ENCODE data around the gene PPP4R4. TPM values are rescaled to one million over a fixed set of nuclear protein-coding genes. Genes with fewer than 3 reads are reported as not detected.

The PPP4R4 gene
- polyA plus RNA-seq, 1 donor from 2014 or later = 4.8 TPM

DNA sequence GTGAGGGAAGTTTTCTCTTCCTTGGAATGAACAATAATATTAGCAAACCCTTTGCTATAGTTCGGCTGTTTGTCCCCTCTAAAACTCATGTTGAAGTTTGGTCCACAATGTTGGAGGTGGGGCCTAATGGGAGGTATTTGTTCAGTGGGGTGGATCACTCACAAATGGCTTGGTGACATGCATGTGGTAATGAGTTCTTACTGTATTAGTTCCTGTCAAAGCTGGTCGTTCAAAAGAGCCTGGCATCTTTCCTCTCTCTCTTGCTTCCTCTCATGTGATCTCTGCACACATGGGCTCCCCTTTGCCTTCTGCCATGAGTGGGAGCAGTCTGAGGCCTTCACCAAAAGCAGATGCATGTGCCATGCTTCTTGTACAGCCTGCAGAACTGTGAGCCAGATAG, 13.1 kb upstream of the PPP4R4 start:
- Histone ChIP-seq H3K79me2 (replicated peaks; ENCODE audit: insufficient read depth, low read length) (no peaks in the 10 kb centered on the region), H2AFZ (ENCODE audit: low read depth, low read length) (no peak overlapping the region)

DNA sequence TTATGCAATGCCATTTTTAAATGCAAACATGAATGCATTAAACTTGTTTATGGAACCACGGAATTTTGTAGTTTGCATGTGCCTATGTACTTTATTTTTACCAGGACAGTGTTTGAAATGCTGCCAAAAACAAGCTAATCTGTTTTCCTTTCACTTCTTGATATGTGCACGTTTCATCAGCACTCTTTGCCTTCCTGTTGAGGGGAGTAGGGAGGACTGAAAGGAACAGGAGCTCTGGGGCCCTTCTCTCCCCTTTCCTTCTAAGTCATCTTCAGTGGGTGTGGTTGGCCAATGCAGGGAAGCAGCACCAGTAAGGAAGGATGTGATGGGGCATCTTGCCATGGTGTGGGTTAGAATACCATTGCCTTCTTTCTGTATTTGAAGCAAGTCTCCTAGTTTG, 12.1 kb upstream of the PPP4R4 start:
- Histone ChIP-seq H2AFZ (ENCODE audit: low read depth, low read length) (no peak overlapping the region), H3K36me3 (ENCODE audit: insufficient read depth, low read length) (no peaks in the 10 kb centered on the region), H3K27me3 (ENCODE audit: insufficient read depth, low read depth, low read length) (no peaks in the 10 kb centered on the region), H3K9me3 (ENCODE audit: low read length) (no peaks in the 10 kb centered on the region), H4K20me1 (ENCODE audit: insufficient read depth) (no peaks in the 10 kb centered on the region), H3K4me3 (ENCODE audit: low read length) (no peak overlapping the region), H3K9me2 (ENCODE audit: insufficient read depth, low read length) (no peaks in the 10 kb centered on the region), H3K4me2 (ENCODE audit: low read length) (no peak overlapping the region), H3K27ac (ENCODE audit: low read length) (no peak overlapping the region), H3K79me2 (replicated peaks; ENCODE audit: insufficient read depth, low read length) (no peaks in the 10 kb centered on the region), H3F3A (ENCODE audit: insufficient read depth, low read length, poor library complexity, severe bottlenecking) (peaks cover 5% of the 10 kb centered on the region), H3K9ac (ENCODE audit: low read length) (no peak overlapping the region)
- no peak for TF ChIP-seq EP300 (conservative IDR thresholded peaks at IDR 0.05; ENCODE audit: poor library complexity, severe bottlenecking)
- TF ChIP-seq SMC3 (conservative IDR thresholded peaks at IDR 0.05; ENCODE audit: poor library complexity) = no peak
- no peak for TF ChIP-seq EZH2 (IDR thresholded peaks at IDR 0.05; ENCODE audit: borderline replicate concordance, insufficient read depth, low read length, poor library complexity, severe bottlenecking)
- TF ChIP-seq, protein P1, sequence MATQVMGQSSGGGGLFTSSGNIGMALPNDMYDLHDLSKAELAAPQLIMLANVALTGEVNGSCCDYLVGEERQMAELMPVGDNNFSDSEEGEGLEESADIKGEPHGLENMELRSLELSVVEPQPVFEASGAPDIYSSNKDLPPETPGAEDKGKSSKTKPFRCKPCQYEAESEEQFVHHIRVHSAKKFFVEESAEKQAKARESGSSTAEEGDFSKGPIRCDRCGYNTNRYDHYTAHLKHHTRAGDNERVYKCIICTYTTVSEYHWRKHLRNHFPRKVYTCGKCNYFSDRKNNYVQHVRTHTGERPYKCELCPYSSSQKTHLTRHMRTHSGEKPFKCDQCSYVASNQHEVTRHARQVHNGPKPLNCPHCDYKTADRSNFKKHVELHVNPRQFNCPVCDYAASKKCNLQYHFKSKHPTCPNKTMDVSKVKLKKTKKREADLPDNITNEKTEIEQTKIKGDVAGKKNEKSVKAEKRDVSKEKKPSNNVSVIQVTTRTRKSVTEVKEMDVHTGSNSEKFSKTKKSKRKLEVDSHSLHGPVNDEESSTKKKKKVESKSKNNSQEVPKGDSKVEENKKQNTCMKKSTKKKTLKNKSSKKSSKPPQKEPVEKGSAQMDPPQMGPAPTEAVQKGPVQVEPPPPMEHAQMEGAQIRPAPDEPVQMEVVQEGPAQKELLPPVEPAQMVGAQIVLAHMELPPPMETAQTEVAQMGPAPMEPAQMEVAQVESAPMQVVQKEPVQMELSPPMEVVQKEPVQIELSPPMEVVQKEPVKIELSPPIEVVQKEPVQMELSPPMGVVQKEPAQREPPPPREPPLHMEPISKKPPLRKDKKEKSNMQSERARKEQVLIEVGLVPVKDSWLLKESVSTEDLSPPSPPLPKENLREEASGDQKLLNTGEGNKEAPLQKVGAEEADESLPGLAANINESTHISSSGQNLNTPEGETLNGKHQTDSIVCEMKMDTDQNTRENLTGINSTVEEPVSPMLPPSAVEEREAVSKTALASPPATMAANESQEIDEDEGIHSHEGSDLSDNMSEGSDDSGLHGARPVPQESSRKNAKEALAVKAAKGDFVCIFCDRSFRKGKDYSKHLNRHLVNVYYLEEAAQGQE (IDR thresholded peaks at IDR 0.05; ENCODE audit: borderline replicate concordance) = no peak
- TF ChIP-seq POLR2AphosphoS5 (IDR thresholded peaks at IDR 0.05) = no peak
- TF ChIP-seq MXI1 (conservative IDR thresholded peaks at IDR 0.05; ENCODE audit: poor library complexity, severe bottlenecking) = no peak
- no peak for TF ChIP-seq TAF1 (IDR thresholded peaks at IDR 0.05; ENCODE audit: low read depth)
- TF ChIP-seq RAD21 (conservative IDR thresholded peaks at IDR 0.05) = no peak
- TF ChIP-seq, protein P2, sequence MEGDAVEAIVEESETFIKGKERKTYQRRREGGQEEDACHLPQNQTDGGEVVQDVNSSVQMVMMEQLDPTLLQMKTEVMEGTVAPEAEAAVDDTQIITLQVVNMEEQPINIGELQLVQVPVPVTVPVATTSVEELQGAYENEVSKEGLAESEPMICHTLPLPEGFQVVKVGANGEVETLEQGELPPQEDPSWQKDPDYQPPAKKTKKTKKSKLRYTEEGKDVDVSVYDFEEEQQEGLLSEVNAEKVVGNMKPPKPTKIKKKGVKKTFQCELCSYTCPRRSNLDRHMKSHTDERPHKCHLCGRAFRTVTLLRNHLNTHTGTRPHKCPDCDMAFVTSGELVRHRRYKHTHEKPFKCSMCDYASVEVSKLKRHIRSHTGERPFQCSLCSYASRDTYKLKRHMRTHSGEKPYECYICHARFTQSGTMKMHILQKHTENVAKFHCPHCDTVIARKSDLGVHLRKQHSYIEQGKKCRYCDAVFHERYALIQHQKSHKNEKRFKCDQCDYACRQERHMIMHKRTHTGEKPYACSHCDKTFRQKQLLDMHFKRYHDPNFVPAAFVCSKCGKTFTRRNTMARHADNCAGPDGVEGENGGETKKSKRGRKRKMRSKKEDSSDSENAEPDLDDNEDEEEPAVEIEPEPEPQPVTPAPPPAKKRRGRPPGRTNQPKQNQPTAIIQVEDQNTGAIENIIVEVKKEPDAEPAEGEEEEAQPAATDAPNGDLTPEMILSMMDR (IDR thresholded peaks at IDR 0.05; ENCODE audit: poor library complexity, severe bottlenecking) = no peak

More for the DNA sequence above, 13.1 kb upstream of the PPP4R4 start:
- TF ChIP-seq EP300 (conservative IDR thresholded peaks at IDR 0.05; ENCODE audit: poor library complexity, severe bottlenecking) (no peak), POLR2AphosphoS5 (IDR thresholded peaks at IDR 0.05) (no peak), TAF1 (IDR thresholded peaks at IDR 0.05; ENCODE audit: low read depth) (no peak), MXI1 (conservative IDR thresholded peaks at IDR 0.05; ENCODE audit: poor library complexity, severe bottlenecking) (no peak), EZH2 (IDR thresholded peaks at IDR 0.05; ENCODE audit: borderline replicate concordance, insufficient read depth, low read length, poor library complexity, severe bottlenecking) (no peak), SMC3 (conservative IDR thresholded peaks at IDR 0.05; ENCODE audit: poor library complexity) (no peak), RAD21 (conservative IDR thresholded peaks at IDR 0.05) (no peak)
- TF ChIP-seq, protein P1 (IDR thresholded peaks at IDR 0.05; ENCODE audit: borderline replicate concordance) = no peak
- TF ChIP-seq, protein P2 (IDR thresholded peaks at IDR 0.05; ENCODE audit: poor library complexity, severe bottlenecking) = no peak
- peaks cover 5% of the 10 kb centered on the region for H3F3A ChIP-seq (ENCODE audit: insufficient read depth, low read length, poor library complexity, severe bottlenecking)
- no peaks in the 10 kb centered on the region for H3K9me3 ChIP-seq (ENCODE audit: low read length)
- H3K9me2 ChIP-seq (ENCODE audit: insufficient read depth, low read length) = no peaks in the 10 kb centered on the region
- H4K20me1 ChIP-seq (ENCODE audit: insufficient read depth) = no peaks in the 10 kb centered on the region
- no peaks in the 10 kb centered on the region for H3K36me3 ChIP-seq (ENCODE audit: insufficient read depth, low read length)
- no peak overlapping the region for H3K4me3 ChIP-seq (ENCODE audit: low read length)
- H3K9ac ChIP-seq (ENCODE audit: low read length) = no peak overlapping the region
- H3K27me3 ChIP-seq (ENCODE audit: insufficient read depth, low read depth, low read length) = no peaks in the 10 kb centered on the region
- no peak overlapping the region for H3K27ac ChIP-seq (ENCODE audit: low read length)
- H3K4me2 ChIP-seq (ENCODE audit: low read length) = no peak overlapping the region
